Esophagus muscularis mucosa (tissue), 4 donors: Measurements from ENCODE around the gene MT3. TPM values are rescaled to one million over a fixed set of nuclear protein-coding genes. Genes with fewer than 3 reads are reported as not detected.

Experiments used
- DNase-seq: peaks from one replicate; pipeline ENCODE4 v3.0.0-alpha.2; 2017; ENCODE audit errors: extremely low spot score
- H3K27ac ChIP-seq, 4 donors: fragments of 200-600 bp; sonication (generic); replicated peaks in 1 of 4; 1 replicate in 3 of 4; 2 replicates in 1 of 4; pipeline ENCODE4 v1.5.1; 2016 to 2019; ENCODE audit warnings: mild to moderate bottlenecking in 1 of 4
- H3K27me3 ChIP-seq, 4 donors: fragments of 200-600 bp; sonication (generic); one replicate each; pipeline versions ENCODE4 v1.5.1 to v1.6.0; 2016 to 2019
- H3K36me3 ChIP-seq, 4 donors: fragments of 200-600 bp; sonication (generic); one replicate each; pipeline ENCODE4 v1.5.1; 2016 to 2019
- H3K4me1 ChIP-seq, 4 donors: fragments of 200-600 bp; sonication (generic); one replicate each; pipeline ENCODE4 v1.5.1; 2016 to 2019
- H3K4me3 ChIP-seq, 4 donors: fragments of 200-600 bp; sonication (generic); 1 replicate in 2 of 4; 2 replicates in 2 of 4; pipeline ENCODE4 v1.5.1; 2016 to 2019; ENCODE audit warnings: mild to moderate bottlenecking in 4 of 4, moderate library complexity in 1 of 4
- H3K9me3 ChIP-seq, 4 donors: fragments of 200-600 bp; sonication (generic); 1 replicate in 3 of 4; 2 replicates in 1 of 4; pipeline ENCODE4 v1.5.1; 2016 to 2019
- EP300 ChIP-seq: sonication (generic); formaldehyde crosslinking; IDR thresholded peaks from one replicate; pipeline ENCODE4 v1.6.1; 2017; ENCODE audit warnings: antibody characterized with exemption
- POLR2A ChIP-seq: fragments of 450-650 bp; IDR thresholded peaks from one replicate; pipeline ENCODE4 v1.6.1; 2017; ENCODE audit warnings: antibody characterized with exemption, moderate library complexity, mild to moderate bottlenecking, low read depth
- POLR2AphosphoS5 ChIP-seq, 2 donors: sonication (generic); formaldehyde crosslinking; IDR thresholded peaks; one replicate each; pipeline ENCODE4 v1.6.1; 2017; ENCODE audit warnings: antibody characterized with exemption in 2 of 2
- WGBS: methylation state at CpG from one replicate; pipeline ENCODE4 v1.1.5; 2018; 5-methylcytosine and 5-hydroxymethylcytosine counted together
- intact Hi-C: fragments of 100-400 bp; cut with DNase I; formaldehyde crosslinking; loops from one replicate; pipeline ENCODE4 v1.15.1; 2023
- total RNA-seq, 4 donors: library from RNA; depleted of rRNA; stranded (reverse); fragments of >200 nt; gene quantifications; one replicate each; pipeline versions ENCODE4 v1.1.0 to v1.2.1, GENCODE V29; 2016
- TF ChIP-seq, protein P1 (sequence below), 3 experiments: fragments of 200-600 bp in 2 of 3; fragments of 450-650 bp in 1 of 3; sonication (generic) in 2 of 3; IDR thresholded peaks; one replicate each; pipeline ENCODE4 v1.5.1; 2017 to 2019; ENCODE audit warnings: antibody characterized with exemption in 3 of 3, mild to moderate bottlenecking in 2 of 3, moderate library complexity in 1 of 3

Gene MT3
- total RNA-seq, 4 donors from 2014 or later, result 2.0 to 12.5 (median 4.1) TPM

DNA sequence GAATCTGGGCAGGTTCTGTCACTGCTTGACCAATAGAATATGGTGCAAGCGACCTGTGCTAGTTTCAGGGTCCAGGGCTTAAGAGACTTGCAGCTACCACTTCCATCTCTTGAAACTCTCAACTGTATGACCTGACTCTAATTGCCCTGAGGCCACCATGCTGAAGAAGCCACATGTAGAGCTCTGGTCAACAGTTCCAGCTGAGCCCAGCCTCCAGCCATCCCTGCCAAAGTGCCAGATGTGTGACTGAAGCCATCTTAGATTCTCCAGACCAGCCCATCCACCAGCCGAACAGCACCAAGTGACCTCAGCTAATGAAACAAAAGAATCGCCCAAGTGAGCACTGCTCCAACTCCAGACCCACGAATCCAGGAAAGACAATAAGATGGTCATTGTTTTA, 15.6 kb downstream of the MT3 start:
- DNase-seq, result no peak
- 87% methylated on average over 4 of the region's 4 CpGs for WGBS
- H3K4me3 ChIP-seq, result no peak overlapping the region
- peaks cover 35 to 46% (median 39%) of the 10 kb centered on the region in 4 donors for H3K4me1 ChIP-seq
- no peaks in the 10 kb centered on the region for H3K36me3 ChIP-seq
- no peaks in the 10 kb centered on the region for H3K27me3 ChIP-seq
- H3K27ac ChIP-seq, result peak overlapping the region in 2 of 4 donors; percentile 84 to 96
- intact Hi-C loops, result loop anchor here (5.0 kb wide), 1 partner anchor 88 kb away; no protein-coding TSS in a partner anchor
- TF ChIP-seq, protein P1, sequence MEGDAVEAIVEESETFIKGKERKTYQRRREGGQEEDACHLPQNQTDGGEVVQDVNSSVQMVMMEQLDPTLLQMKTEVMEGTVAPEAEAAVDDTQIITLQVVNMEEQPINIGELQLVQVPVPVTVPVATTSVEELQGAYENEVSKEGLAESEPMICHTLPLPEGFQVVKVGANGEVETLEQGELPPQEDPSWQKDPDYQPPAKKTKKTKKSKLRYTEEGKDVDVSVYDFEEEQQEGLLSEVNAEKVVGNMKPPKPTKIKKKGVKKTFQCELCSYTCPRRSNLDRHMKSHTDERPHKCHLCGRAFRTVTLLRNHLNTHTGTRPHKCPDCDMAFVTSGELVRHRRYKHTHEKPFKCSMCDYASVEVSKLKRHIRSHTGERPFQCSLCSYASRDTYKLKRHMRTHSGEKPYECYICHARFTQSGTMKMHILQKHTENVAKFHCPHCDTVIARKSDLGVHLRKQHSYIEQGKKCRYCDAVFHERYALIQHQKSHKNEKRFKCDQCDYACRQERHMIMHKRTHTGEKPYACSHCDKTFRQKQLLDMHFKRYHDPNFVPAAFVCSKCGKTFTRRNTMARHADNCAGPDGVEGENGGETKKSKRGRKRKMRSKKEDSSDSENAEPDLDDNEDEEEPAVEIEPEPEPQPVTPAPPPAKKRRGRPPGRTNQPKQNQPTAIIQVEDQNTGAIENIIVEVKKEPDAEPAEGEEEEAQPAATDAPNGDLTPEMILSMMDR (IDR thresholded peaks at IDR 0.05), result no peak
- TF ChIP-seq POLR2AphosphoS5 (IDR thresholded peaks at IDR 0.05), result no peak
- no peak for TF ChIP-seq EP300
- no peak for TF ChIP-seq POLR2A
- no peaks in the 10 kb centered on the region for H3K9me3 ChIP-seq

DNA sequence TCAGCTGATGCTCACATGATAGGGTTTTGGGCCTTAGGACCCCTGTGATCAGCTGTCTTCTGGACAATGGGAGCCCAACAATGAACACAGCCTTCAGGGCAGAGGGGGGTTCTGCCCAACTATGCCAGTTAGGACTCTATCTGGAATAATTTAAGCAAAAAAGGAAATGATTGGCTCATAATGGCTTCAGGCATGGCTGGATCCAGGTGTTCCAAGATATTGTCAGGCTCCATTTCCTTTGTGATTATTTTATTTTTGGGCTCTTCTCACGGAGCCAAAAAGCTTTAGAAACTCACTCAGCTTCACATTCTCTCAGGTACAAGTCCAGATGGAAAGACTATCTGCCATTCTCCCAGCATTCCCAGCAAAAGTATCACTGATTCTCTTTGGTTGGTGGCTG, 16.1 kb downstream of the MT3 start:
- no peaks in the 10 kb centered on the region for H3K36me3 ChIP-seq
- WGBS, result 87% methylated on average over 1 of the region's 1 CpG
- no peak overlapping the region for H3K4me3 ChIP-seq
- TF ChIP-seq POLR2AphosphoS5 (IDR thresholded peaks at IDR 0.05), result no peak
- TF ChIP-seq, protein P1 (IDR thresholded peaks at IDR 0.05), result no peak
- intact Hi-C loops, result no loop called here
- no peaks in the 10 kb centered on the region for H3K27me3 ChIP-seq
- H3K27ac ChIP-seq, result peak overlapping the region; percentile 84 to 96 (median 92)
- no peak for DNase-seq
- H3K9me3 ChIP-seq, result no peaks in the 10 kb centered on the region
- H3K4me1 ChIP-seq, result peaks cover 40 to 51% (median 44%) of the 10 kb centered on the region in 4 donors

- no peak for TF ChIP-seq EP300
- no peak for TF ChIP-seq POLR2A
- peak in 1 of 2 donors; percentile 9 for TF ChIP-seq POLR2AphosphoS5 (IDR thresholded peaks at IDR 0.05)
- TF ChIP-seq, protein P1 (IDR thresholded peaks at IDR 0.05), result no peak
- H3K9me3 ChIP-seq, result no peaks in the 10 kb centered on the region
- H3K4me1 ChIP-seq, result peaks cover 46 to 57% (median 50%) of the 10 kb centered on the region in 4 donors
- no peaks in the 10 kb centered on the region for H3K36me3 ChIP-seq
- H3K27ac ChIP-seq, result peak overlapping the region; percentile 84 to 96 (median 92)
- no peak for DNase-seq
- no peak overlapping the region for H3K4me3 ChIP-seq
- 63% methylated on average over 3 of the region's 3 CpGs for WGBS
- intact Hi-C loops, result no loop called here
- no peaks in the 10 kb centered on the region for H3K27me3 ChIP-seq
Observed at GRCh38 chr16:56606071-56606475, 16.7 kb downstream of the MT3 start.

DNA sequence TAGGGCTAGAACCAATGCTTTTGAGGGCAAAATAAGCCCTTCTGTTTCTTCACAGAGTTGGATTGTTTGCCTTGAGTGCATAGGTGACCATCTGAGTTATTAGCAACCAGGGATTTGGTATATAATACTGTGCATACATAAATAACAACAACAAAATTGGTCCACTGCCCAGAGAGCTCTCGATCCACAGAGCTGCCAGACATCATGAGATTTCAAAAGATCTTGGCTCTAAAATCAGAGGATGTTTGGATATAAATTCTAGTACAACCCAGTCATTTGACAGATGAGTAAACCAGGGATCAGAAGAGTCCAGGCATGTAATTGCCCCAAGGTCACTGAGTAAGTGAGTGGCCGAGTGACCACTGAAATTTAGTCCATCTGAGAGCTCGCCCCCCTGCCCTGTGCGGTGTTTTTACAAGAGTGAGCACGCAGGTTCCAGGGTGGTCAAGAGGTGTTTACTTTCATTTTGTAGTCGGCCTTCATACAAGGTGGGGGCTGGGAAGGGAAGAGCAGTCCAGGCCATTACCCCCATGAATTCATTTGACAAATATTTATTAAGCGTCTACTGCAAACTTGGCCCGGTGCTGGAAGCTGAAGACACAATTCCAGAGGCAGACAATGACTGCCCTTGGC, 17.3 kb downstream of the MT3 start:
- intact Hi-C loops, result no loop called here
- TF ChIP-seq POLR2AphosphoS5 (IDR thresholded peaks at IDR 0.05) (peak in 1 of 2 donors; percentile 25), POLR2A (no peak), EP300 (no peak)
- H3K27ac ChIP-seq, result peak overlapping the region; percentile 84 to 96 (median 92)
- peak overlapping the region in 2 of 4 donors; percentile 4 to 22 for H3K4me3 ChIP-seq
- no peaks in the 10 kb centered on the region for H3K27me3 ChIP-seq
- no peaks in the 10 kb centered on the region for H3K36me3 ChIP-seq
- peaks cover 51 to 62% (median 55%) of the 10 kb centered on the region in 4 donors for H3K4me1 ChIP-seq
- no peaks in the 10 kb centered on the region for H3K9me3 ChIP-seq
- no peak for DNase-seq
- 38% methylated on average over 5 of the region's 8 CpGs for WGBS

DNA sequence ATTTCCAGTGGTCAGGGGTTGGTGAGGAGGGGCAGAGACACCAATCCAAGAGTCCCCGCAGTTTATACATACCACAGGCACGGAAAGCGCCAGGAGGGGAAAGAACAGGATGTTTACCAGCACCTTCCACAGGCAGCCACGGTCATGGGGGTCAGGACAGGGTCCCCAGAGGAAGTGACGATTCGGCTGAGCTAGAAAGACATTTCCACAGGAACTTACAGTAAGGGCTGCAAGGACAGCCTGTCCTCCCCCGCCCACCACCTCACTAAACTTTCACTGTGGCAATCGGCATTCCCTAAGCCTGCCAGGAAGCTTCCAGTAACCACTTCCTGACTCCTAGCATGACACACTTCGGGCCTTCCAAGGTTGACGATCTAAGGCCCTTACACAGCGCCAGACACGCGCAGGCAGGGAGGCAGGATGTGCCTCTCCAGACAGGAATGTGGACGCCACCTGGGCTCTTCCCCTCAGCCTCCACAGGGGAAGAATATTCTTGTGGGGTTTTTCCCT, 17.8 kb downstream of the MT3 start:
- peaks cover 54 to 65% (median 59%) of the 10 kb centered on the region in 4 donors for H3K4me1 ChIP-seq
- intact Hi-C loops, result no loop called here
- peak overlapping the region in 2 of 4 donors; percentile 22 to 62 for H3K4me3 ChIP-seq
- peak; percentile 96 for DNase-seq
- H3K27me3 ChIP-seq, result no peaks in the 10 kb centered on the region
- peak overlapping the region; percentile 84 to 96 (median 92) for H3K27ac ChIP-seq
- TF ChIP-seq EP300, result peak; percentile 99
- TF ChIP-seq POLR2A, result no peak
- peak; percentile 89 to 94 for TF ChIP-seq POLR2AphosphoS5 (IDR thresholded peaks at IDR 0.05)
- H3K9me3 ChIP-seq, result no peaks in the 10 kb centered on the region
- WGBS, result 68% methylated on average over 6 of the region's 14 CpGs
- no peaks in the 10 kb centered on the region for H3K36me3 ChIP-seq
